ENCODE results near the gene BAX.

BAX gene

DNA sequence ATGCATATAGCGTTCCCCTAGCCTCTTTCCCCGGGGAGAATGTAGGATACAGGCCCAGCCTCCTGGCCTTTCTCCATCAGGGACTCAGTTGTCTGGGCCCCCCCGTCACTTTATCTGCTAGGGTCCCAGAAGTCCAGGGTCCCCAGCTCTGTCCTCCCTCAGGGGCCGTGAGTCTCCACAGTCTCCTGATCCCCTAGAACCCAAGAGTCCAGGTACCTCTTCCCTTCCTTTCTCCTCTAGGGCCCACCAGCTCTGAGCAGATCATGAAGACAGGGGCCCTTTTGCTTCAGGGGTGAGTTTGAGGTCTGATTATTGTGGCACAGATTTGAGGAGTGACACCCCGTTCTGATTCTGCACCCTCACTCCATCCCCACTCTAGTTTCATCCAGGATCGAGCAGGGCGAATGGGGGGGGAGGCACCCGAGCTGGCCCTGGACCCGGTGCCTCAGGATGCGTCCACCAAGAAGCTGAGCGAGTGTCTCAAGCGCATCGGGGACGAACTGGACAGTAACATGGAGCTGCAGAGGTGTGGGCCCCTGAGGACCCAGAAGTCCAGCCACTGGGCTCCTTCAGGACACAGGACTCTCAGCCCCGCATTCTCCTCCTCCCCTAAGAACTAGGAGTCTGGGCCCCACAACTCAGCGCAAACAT lies 758 bp downstream of the BAX start:
- H3K4me3 ChIP-seq (ENCODE audit: low read depth, low read length): peak overlapping the region; percentile 96
- TF ChIP-seq, protein P1, sequence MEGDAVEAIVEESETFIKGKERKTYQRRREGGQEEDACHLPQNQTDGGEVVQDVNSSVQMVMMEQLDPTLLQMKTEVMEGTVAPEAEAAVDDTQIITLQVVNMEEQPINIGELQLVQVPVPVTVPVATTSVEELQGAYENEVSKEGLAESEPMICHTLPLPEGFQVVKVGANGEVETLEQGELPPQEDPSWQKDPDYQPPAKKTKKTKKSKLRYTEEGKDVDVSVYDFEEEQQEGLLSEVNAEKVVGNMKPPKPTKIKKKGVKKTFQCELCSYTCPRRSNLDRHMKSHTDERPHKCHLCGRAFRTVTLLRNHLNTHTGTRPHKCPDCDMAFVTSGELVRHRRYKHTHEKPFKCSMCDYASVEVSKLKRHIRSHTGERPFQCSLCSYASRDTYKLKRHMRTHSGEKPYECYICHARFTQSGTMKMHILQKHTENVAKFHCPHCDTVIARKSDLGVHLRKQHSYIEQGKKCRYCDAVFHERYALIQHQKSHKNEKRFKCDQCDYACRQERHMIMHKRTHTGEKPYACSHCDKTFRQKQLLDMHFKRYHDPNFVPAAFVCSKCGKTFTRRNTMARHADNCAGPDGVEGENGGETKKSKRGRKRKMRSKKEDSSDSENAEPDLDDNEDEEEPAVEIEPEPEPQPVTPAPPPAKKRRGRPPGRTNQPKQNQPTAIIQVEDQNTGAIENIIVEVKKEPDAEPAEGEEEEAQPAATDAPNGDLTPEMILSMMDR (IDR thresholded peaks at IDR 0.05; ENCODE audit: insufficient read depth, low read depth, low read length, missing control alignments): no peak
- no peak for DNase-seq (ENCODE audit: low read depth)

DNA sequence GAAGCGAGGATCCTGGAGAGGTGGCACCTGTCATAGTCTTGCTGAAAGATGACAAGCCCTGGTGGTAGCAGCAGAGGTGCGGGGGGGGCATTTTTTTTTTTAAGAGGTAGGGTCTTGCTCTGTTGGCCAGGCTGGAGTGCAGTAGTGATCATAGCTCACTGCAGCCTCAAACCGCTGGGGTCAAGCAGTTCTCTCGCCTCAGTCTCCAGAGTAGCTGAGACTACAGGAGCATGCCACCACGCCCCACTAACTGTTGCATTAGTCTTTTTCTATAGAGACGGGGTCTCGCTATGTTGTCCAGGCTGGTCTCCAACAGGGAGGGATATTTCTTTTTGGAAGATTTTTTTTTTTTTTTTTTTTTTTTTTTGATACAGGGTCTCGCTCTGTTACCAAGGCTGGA lies 3.3 kb downstream of the BAX start:
- no peak overlapping the region for H3K4me3 ChIP-seq (ENCODE audit: low read depth, low read length)
- DNase-seq (ENCODE audit: low read depth): no peak
- TF ChIP-seq, protein P1 (IDR thresholded peaks at IDR 0.05; ENCODE audit: insufficient read depth, low read depth, low read length, missing control alignments): no peak

DNA sequence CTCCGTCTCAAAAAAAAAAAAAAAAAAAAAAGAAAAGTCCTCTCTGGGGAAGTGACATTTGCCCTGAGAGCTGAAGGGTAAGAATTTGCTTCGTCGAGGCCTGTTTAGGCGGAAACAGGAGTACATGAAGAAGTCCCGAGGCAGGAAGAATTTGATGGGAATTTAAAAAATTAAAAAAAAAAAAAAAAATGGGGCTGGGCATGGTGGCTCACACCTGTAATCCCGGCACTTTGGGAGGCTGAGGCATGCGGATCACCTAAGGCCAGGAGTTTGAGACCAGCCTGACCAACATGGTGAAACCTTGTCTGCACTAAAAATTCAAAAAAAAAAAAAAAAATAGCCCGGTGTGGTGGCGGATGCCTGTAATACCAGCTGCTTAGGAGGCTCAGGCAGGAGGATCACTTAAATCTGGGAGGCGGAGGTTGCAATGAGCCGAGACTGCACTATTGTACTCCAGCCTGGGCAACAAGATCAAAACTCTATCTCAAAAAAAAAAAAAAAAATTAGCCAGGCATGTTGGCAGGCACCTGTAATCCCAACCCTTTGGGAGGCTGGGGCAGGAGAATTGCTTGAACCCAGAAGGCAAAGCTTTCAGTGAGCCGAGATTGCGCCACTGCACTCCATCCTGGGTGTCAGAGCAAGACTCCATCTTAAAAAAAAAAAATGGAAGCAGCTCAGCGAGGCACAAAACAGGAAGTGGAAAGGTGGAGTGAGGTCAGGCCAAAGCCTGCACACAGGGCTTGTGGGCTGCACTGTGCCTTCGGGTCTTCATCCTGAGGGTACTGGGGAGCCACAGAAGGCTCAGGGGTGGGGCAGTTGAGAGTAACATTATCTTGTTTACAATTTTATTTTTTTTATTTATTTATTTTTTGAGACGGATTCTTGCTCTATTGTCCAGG lies 4.9 kb downstream of the BAX start:
- DNase-seq (ENCODE audit: low read depth): no peak
- no peak overlapping the region for H3K4me3 ChIP-seq (ENCODE audit: low read depth, low read length)
- TF ChIP-seq, protein P1 (IDR thresholded peaks at IDR 0.05; ENCODE audit: insufficient read depth, low read depth, low read length, missing control alignments): no peak

DNA sequence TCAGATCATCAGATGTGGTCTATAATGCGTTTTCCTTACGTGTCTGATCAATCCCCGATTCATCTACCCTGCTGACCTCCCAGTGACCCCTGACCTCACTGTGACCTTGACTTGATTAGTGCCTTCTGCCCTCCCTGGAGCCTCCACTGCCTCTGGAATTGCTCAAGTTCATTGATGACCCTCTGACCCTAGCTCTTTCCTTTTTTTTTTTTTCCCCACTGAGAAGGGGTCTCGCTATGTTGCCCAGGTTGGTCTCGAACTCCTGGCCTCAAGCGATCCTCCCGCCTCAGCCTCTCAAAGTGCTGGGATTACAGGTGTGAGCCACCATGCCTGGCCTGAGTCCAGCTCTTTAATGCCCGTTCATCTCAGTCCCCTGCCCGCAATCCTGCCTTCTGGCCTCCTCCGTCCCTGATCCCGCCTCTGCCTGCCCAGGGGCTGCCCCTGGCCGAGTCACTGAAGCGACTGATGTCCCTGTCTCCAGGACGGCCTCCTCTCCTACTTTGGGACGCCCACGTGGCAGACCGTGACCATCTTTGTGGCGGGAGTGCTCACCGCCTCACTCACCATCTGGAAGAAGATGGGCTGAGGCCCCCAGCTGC lies 6.5 kb downstream of the BAX start:
- H3K4me3 ChIP-seq (ENCODE audit: low read depth, low read length): no peak overlapping the region
- TF ChIP-seq, protein P1 (IDR thresholded peaks at IDR 0.05; ENCODE audit: insufficient read depth, low read depth, low read length, missing control alignments): no peak
- no peak for DNase-seq (ENCODE audit: low read depth)

DNA sequence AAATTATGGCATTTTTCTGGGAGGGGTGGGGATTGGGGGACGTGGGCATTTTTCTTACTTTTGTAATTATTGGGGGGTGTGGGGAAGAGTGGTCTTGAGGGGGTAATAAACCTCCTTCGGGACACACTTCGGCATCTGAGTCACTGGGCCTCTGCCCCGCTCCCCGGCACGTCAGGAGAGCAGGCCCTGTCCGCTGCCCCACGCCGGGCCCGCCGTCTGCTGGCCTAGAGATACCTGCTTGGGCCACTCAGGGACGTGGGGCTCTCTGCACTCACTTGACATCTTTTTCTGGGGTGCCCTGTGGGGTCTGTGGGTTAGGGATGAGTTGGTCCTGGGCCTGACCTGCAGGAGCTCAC lies 7.0 kb downstream of the BAX start:
- TF ChIP-seq, protein P1 (IDR thresholded peaks at IDR 0.05; ENCODE audit: insufficient read depth, low read depth, low read length, missing control alignments): no peak
- no peak for DNase-seq (ENCODE audit: low read depth)
- H3K4me3 ChIP-seq (ENCODE audit: low read depth, low read length): no peak overlapping the region

DNA sequence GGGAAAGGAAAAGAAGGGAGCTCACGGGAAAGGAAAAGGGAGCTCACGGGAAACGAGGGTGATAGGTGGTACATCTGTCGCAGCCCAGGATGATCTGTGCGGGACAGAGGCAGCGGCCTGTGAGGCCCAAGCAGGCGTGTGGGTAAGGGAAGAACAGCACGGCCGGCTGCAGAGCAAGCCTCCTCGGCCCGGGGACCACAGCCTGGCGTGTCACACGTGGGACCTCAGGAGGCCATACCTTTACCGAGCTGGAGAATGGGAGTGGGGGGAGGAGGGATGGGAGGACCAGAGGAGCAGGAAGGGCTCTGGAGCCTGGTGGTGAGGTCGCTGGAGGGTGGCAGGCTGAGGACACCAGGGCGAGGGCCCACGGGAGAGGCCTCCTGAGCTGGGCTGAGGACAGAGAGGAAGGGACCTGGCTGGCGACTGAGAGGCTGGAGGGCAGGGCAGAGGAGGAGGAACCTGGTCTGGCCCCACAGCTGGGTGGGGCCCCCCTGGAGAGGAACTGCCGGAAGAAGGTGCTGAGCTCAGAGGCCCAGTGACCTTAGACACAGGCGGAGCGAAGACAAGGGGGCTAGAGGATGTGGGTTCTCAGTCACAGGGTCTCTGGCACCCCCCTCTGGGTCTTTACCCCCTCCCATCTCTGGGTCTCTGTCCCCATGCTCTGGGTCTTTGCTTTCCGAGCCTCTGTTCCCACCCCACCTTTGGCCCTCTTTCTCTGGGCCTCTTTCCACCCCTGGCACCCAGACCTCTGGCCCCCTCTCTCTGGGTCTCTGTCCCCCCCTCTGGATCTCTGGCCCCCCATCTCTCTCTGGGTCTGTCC lies 7.6 kb downstream of the BAX start:
- peak overlapping the region; percentile 70 for H3K4me3 ChIP-seq (ENCODE audit: low read depth, low read length)
- DNase-seq (ENCODE audit: low read depth): peak; percentile 90
- TF ChIP-seq, protein P1 (IDR thresholded peaks at IDR 0.05; ENCODE audit: insufficient read depth, low read depth, low read length, missing control alignments): no peak
